HFF-Myc (cell line): ENCODE results near the gene CNFN.
A peak's percentile ranks its signal among the peaks of the same experiment; 100 is the strongest.

Experiments
- DNase-seq: peaks from one replicate; pipeline ENCODE4 v3.0.0-alpha.2; 2011; ENCODE audit warnings: low read depth; ENCODE audit errors: extremely low read depth
- H3K4me3 ChIP-seq: replicated peaks from 2 replicates; pipeline ENCODE4 v1.5.1; 2011; ENCODE audit warnings: low read depth, mild to moderate bottlenecking, control low read depth, low read length
- TF ChIP-seq, protein P1 (sequence below): IDR thresholded peaks from 2 replicates; pipeline ENCODE4 v1.5.1; 2012; ENCODE audit warnings: mild to moderate bottlenecking, low read depth, low read length, control low read depth; ENCODE audit errors: missing control alignments

Gene CNFN

DNA sequence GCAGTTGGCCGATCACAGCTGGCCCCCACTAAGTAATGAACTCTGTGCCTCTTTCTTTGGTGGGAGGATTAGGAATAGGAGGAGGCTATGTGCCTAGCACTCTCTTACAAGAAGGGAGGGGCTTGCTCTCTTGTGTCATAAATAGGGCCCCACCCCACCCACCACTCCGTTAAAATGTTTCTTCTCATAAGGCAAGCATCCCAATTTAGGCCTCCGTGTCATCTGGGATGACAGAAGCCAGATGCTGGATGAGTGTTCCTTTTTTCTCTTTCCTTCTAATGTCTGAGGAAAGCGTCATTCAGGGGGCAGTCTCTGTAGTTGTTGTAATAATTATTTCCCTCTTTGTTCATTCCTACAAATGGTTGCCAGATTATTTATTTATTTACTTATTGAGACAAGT lies 37.2 kb upstream of the CNFN start, which contains the start of gene LIPE:
Gene LIPE, minus strand, starts transcription at position 76 of the 400 bp plus-strand sequence. CDS start 239 bp downstream, outside the sequence.
- TF ChIP-seq, protein P1, sequence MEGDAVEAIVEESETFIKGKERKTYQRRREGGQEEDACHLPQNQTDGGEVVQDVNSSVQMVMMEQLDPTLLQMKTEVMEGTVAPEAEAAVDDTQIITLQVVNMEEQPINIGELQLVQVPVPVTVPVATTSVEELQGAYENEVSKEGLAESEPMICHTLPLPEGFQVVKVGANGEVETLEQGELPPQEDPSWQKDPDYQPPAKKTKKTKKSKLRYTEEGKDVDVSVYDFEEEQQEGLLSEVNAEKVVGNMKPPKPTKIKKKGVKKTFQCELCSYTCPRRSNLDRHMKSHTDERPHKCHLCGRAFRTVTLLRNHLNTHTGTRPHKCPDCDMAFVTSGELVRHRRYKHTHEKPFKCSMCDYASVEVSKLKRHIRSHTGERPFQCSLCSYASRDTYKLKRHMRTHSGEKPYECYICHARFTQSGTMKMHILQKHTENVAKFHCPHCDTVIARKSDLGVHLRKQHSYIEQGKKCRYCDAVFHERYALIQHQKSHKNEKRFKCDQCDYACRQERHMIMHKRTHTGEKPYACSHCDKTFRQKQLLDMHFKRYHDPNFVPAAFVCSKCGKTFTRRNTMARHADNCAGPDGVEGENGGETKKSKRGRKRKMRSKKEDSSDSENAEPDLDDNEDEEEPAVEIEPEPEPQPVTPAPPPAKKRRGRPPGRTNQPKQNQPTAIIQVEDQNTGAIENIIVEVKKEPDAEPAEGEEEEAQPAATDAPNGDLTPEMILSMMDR: no peak
- no peak within 1 kb of the TSS for H3K4me3 ChIP-seq
- no peak for DNase-seq

DNA sequence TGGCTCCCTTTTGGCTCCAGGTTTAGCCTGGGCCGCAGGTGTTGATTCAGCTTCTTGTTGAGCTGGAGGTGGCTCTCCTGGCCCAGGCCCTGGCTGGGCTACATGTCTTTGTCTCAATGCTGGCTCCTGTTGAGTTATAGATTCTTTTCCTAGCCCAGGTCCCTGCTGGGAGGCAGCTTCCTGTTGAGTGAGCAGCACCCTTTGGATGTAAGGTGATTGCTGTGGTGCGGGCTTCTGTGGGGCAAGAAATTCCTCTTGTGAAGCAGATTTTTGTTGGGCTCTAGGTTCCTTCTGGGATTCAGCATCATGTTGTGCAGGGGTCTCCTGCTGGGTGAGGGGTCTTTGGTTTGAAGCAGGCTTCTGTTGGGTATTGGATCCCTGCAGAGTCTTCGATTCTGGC lies 36.5 kb upstream of the CNFN start:
- no peak for DNase-seq
- TF ChIP-seq, protein P1: no peak
- no peak overlapping the region for H3K4me3 ChIP-seq

GRCh38 chr19:42424712-42425131 lies 34.6 kb upstream of the CNFN start:
- no peak overlapping the region for H3K4me3 ChIP-seq
- TF ChIP-seq, protein P1: peak; percentile 8
- DNase-seq: no peak

- TF ChIP-seq, protein P1: no peak
- no peak for DNase-seq
- no peak overlapping the region for H3K4me3 ChIP-seq
Observed at GRCh38 chr19:42424345-42424707, 34.2 kb upstream of the CNFN start.

- TF ChIP-seq, protein P1: no peak
- no peak for DNase-seq
- peak overlapping the region; percentile 68 for H3K4me3 ChIP-seq
Observed at GRCh38 chr19:42423462-42424344, 33.6 kb upstream of the CNFN start.

GRCh38 chr19:42422901-42423461 lies 32.9 kb upstream of the CNFN start:
- no peak for DNase-seq
- TF ChIP-seq, protein P1: no peak
- H3K4me3 ChIP-seq: peak overlapping the region; percentile 68
